MCF 10A (cell line): Measurements from ENCODE around the gene SH3D19. TPM values are rescaled to one million over a fixed set of nuclear protein-coding genes. Genes with fewer than 3 reads are reported as not detected.
A peak's percentile ranks its signal among the peaks of the same experiment; 100 is the strongest.

Experiments used
- BruUV-seq: library from RNA; stranded (reverse); fragments of 400-500 nt; replicated peaks from 2 replicates; lab custom pipeline; 2021; lab: Mats Ljungman, UMichigan
- CTCF ChIA-PET: fragments of 300-600 bp; sonication (Branson Sonifier 250); formaldehyde crosslinking; extraction: SDS; loops from one replicate; lab custom pipeline; 2021; ENCODE audit warnings: antibody characterized with exemption, inconsistent platforms; lab: Yijun Ruan, JAX
- POLR2A ChIA-PET: fragments of 300-600, 350-650 bp; sonication (Branson Sonifier 250); formaldehyde crosslinking; extraction: SDS; loops from one replicate; lab custom pipeline; 2020; ENCODE audit warnings: antibody characterized with exemption, inconsistent platforms; lab: Yijun Ruan, JAX
- DNase-seq: peaks from one replicate; pipeline ENCODE4 v3.0.0-alpha.2; 2018; ENCODE audit not compliant: unreplicated experiment
- H3K27ac Mint-ChIP-seq: one replicate; pipeline ENCODE4 v1.8.0; 2022; ENCODE audit warnings: mild to moderate bottlenecking, low read depth, mixed read lengths; ENCODE audit not compliant: unreplicated experiment
- H3K27me3 Mint-ChIP-seq: one replicate; pipeline ENCODE4 v1.8.0; 2022; ENCODE audit warnings: mixed read lengths; ENCODE audit not compliant: insufficient read depth, unreplicated experiment
- H3K36me3 Mint-ChIP-seq: one replicate; pipeline ENCODE4 v1.8.0; 2022; ENCODE audit warnings: mild to moderate bottlenecking, moderate library complexity, mixed read lengths; ENCODE audit not compliant: insufficient read depth, unreplicated experiment
- H3K4me1 Mint-ChIP-seq: one replicate; pipeline ENCODE4 v1.8.0; 2022; ENCODE audit warnings: mixed read lengths; ENCODE audit not compliant: insufficient read depth, unreplicated experiment
- H3K4me3 Mint-ChIP-seq: one replicate; pipeline ENCODE4 v1.8.0; 2022; ENCODE audit warnings: mild to moderate bottlenecking, moderate library complexity, mixed read lengths; ENCODE audit not compliant: unreplicated experiment
- H3K9me3 Mint-ChIP-seq: one replicate; pipeline ENCODE4 v1.8.0; 2022; ENCODE audit warnings: mixed read lengths; ENCODE audit not compliant: unreplicated experiment
- CTCF ChIP-seq: fragments of 200-600 bp; IDR thresholded peaks from one replicate; pipeline ENCODE4 v1.8.0; 2022; ENCODE audit warnings: antibody characterized with exemption, mild to moderate bottlenecking; ENCODE audit not compliant: unreplicated experiment
- intact Hi-C: fragments of 100-400 bp; cut with micrococcal nuclease; formaldehyde crosslinking; loops from 2 replicates; pipeline ENCODE4 v1.14.1; 2022
- total RNA-seq: library from RNA; stranded (reverse); gene quantifications from 2 replicates; pipeline ENCODE4 v1.2.3, GENCODE V29; 2022

SH3D19 gene
- total RNA-seq, 1 experiment from 2014 or later: 51.3 TPM

GRCh38 chr4:151329217-151330007, 4.0 kb upstream of the SH3D19 start:
- TF ChIP-seq CTCF: no peak
- BruUV-seq: no TSS peak
- Mint-ChIP-seq H3K36me3 (no peaks in the 10 kb centered on the region), H3K4me1 (peaks cover 29% of the 10 kb centered on the region), H3K27me3 (no peaks in the 10 kb centered on the region), H3K4me3 (no peak overlapping the region), H3K9me3 (no peaks in the 10 kb centered on the region), H3K27ac (peak overlapping the region; percentile 40)
- intact Hi-C loops: no loop called here
- ChIA-PET CTCF (interaction anchor here (0.7 to 1.2 kb wide), 2 partner anchors 8 to 16 kb away, joined by 3 to 8 read pairs; no protein-coding TSS in a partner anchor), POLR2A (no interaction called here)
- no peak for DNase-seq

DNA sequence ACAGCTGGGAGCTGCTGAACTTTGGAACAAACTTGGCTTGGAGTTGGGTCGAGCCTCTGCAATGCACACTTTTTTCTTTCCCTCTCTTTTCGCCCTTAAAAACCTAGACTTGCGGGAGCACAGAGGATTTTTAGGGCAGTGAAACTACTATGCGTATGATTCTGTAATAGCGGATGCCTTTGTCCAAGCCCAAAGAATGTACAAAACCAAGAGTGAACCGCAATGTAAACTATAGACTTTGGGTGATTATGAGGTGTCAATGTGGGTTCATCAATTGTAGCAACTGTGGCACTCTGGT, 493 bp upstream of the SH3D19 start:
- Mint-ChIP-seq H3K36me3 (no peaks in the 10 kb centered on the region), H3K9me3 (no peaks in the 10 kb centered on the region), H3K27ac (peak overlapping the region; percentile 80), H3K4me1 (peaks cover 49% of the 10 kb centered on the region), H3K4me3 (peak overlapping the region; percentile 97), H3K27me3 (no peaks in the 10 kb centered on the region)
- no TSS peak for BruUV-seq
- ChIA-PET CTCF (interaction anchor here (0.6 to 2.2 kb wide), 5 partner anchors 14 to 448 kb away, joined by 3 to 5 read pairs (median 4); no protein-coding TSS in a partner anchor), POLR2A (interaction anchor here (0.6 to 5.0 kb wide), 34 partner anchors 10 to 1027 kb away, joined by 3 to 91 read pairs (median 4); partner anchors contain the start of gene LRBA)
- no peak for TF ChIP-seq CTCF
- intact Hi-C loops: no loop called here
- DNase-seq: no peak

- DNase-seq: peak; percentile 71
- Mint-ChIP-seq H3K4me3 (peak overlapping the region; percentile 97), H3K4me1 (peaks cover 49% of the 10 kb centered on the region), H3K9me3 (no peaks in the 10 kb centered on the region), H3K27ac (peak overlapping the region; percentile 80), H3K27me3 (no peaks in the 10 kb centered on the region), H3K36me3 (no peaks in the 10 kb centered on the region)
- no peak for TF ChIP-seq CTCF
- ChIA-PET CTCF (interaction anchor here (0.8 to 1.4 kb wide), 3 partner anchors 16 to 48 kb away, joined by 3 to 5 read pairs (median 4); partner anchors contain the start of gene PRSS48), POLR2A (interaction anchor here (0.6 to 5.0 kb wide), 29 partner anchors 10 to 1033 kb away, joined by 3 to 91 read pairs (median 4); partner anchors contain the start of gene LRBA)
- intact Hi-C loops: no loop called here
- BruUV-seq: no TSS peak
These were observed 674 bp downstream of the SH3D19 start for GRCh38 chr4:151324752-151325110.

GRCh38 chr4:151324124-151324751, 1.2 kb downstream of the SH3D19 start:
- no peaks in the 10 kb centered on the region for H3K27me3 Mint-ChIP-seq
- CTCF ChIA-PET: interaction anchor here (0.8 to 1.1 kb wide), 3 partner anchors 46 to 83 kb away, joined by 3 to 5 read pairs (median 4); partner anchors contain the start of gene PRSS48
- H3K4me1 Mint-ChIP-seq: peaks cover 46% of the 10 kb centered on the region
- POLR2A ChIA-PET: interaction anchor here (0.6 to 5.0 kb wide), 26 partner anchors 10 to 1029 kb away, joined by 3 to 91 read pairs (median 5); no protein-coding TSS in a partner anchor
- DNase-seq: peak; percentile 46
- BruUV-seq: TSS peak; percentile 45
- H3K27ac Mint-ChIP-seq: peak overlapping the region; percentile 80
- H3K9me3 Mint-ChIP-seq: no peaks in the 10 kb centered on the region
- TF ChIP-seq CTCF: no peak
- peak overlapping the region; percentile 97 for H3K4me3 Mint-ChIP-seq
- H3K36me3 Mint-ChIP-seq: no peaks in the 10 kb centered on the region
- intact Hi-C loops: no loop called here
